ENCODE data around the gene FREM3.
A peak's percentile ranks its signal among the peaks of the same experiment; 100 is the strongest.
"Not testable (repeated sequence)": the region's sequence is repeated elsewhere in the genome, so short reads cannot be mapped to it uniquely, and the experiment has no call there.

FREM3 gene

GRCh38 chr4:143575331-143575730, 125.1 kb downstream of the FREM3 start:
- no peak for DNase-seq (ENCODE audit: low read depth)

- no peak for DNase-seq (ENCODE audit: low read depth)
Measured at GRCh38 chr4:143564472-143564871, 136.0 kb downstream of the FREM3 start.

- no peak for DNase-seq (ENCODE audit: low read depth)
Measured at GRCh38 chr4:143559757-143560147, 140.7 kb downstream of the FREM3 start.

GRCh38 chr4:143558823-143559756, 141.4 kb downstream of the FREM3 start:
- peak; percentile 68 for DNase-seq (ENCODE audit: low read depth)

- no peak for DNase-seq (ENCODE audit: low read depth)
Measured at GRCh38 chr4:143558286-143558685, 142.2 kb downstream of the FREM3 start.

GRCh38 chr4:143555676-143556075, 144.8 kb downstream of the FREM3 start:
- no peak for DNase-seq (ENCODE audit: low read depth)

- DNase-seq (ENCODE audit: low read depth) = no peak
Measured at GRCh38 chr4:143554728-143555597, 145.5 kb downstream of the FREM3 start.

GRCh38 chr4:143549928-143550327, 150.5 kb downstream of the FREM3 start:
- no peak for DNase-seq (ENCODE audit: low read depth)

- no peak for DNase-seq (ENCODE audit: low read depth)
Measured at GRCh38 chr4:143539670-143540023, 160.8 kb downstream of the FREM3 start.

GRCh38 chr4:143538979-143539669, 161.4 kb downstream of the FREM3 start:
- no peak for DNase-seq (ENCODE audit: low read depth)

- DNase-seq (ENCODE audit: low read depth) = peak; percentile 47
Measured at GRCh38 chr4:143531788-143532491, 168.5 kb downstream of the FREM3 start.

- DNase-seq (ENCODE audit: low read depth) = peak; percentile 36
Measured at GRCh38 chr4:143531380-143531779, 169.1 kb downstream of the FREM3 start.

GRCh38 chr4:143528046-143528445, 172.4 kb downstream of the FREM3 start:
- not testable (repeated sequence) for DNase-seq (ENCODE audit: low read depth)

All from EH (cell line).